ENCODE measurements around the gene FOXO3B. TPM values are rescaled to one million over a fixed set of nuclear protein-coding genes. Genes with fewer than 3 reads are reported as not detected.
"Not testable (repeated sequence)": the region's sequence is repeated elsewhere in the genome, so short reads cannot be mapped to it uniquely, and the experiment has no call there.

Gene FOXO3B
- total RNA-seq, 1 experiment from 2014 or later = 2.1 TPM

DNA sequence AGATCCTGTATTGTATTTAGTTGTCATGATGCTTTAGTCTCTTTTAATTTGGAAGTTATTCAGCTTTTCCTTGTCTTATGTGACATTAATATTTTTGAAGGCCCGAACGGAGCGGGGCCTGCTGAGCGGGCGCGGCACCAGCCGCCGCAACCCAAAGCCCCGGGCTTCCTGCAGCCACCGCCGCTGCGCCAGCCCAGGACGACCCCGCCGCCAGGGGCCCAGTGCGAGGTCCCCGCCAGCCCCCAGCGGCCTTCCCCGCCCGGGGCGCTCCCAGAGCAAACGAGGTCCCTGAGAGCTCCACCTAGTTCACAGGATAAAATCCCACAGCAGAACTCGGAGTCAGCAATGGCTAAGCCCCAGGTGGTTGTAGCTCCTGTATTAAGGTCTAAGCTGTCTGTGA lies 32.0 kb downstream of the FOXO3B start:
- not testable (repeated sequence) for DNase-seq (ENCODE audit: low spot score)

- not testable (repeated sequence) for DNase-seq (ENCODE audit: low spot score)
Observed at GRCh38 chr17:18644291-18644690, 37.8 kb downstream of the FOXO3B start, which contains the start of gene TBC1D28. Gene TBC1D28, minus strand, starts transcription at chr17:18644391. Its CDS starts 3,039 bp downstream, at chr17:18641352.

- not testable (repeated sequence) for DNase-seq (ENCODE audit: low spot score)
Observed at GRCh38 chr17:18643124-18643523, 39.0 kb downstream of the FOXO3B start.

GRCh38 chr17:18638357-18638756 lies 43.8 kb downstream of the FOXO3B start:
- not testable (repeated sequence) for DNase-seq (ENCODE audit: low spot score)

DNA sequence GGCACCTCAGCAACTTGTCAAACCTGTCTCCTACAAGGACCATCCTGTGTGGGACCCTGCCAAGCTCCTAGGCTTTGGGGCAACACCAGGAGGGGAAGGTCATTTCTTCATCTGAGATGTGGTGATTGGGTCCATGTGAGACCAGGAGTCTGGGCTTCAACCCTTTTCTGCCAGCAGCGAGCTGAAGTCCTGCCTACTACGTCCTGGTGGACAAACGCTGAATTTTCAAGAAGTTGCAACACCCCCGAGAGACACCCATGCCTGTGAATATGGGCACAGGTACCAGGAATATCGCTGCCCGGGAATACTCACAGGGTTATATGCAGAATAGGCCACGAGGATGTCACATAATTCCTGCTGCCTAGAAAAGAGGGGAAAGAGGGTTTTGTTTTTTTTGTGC lies 45.9 kb downstream of the FOXO3B start:
- DNase-seq (ENCODE audit: low spot score) = not testable (repeated sequence)

DNA sequence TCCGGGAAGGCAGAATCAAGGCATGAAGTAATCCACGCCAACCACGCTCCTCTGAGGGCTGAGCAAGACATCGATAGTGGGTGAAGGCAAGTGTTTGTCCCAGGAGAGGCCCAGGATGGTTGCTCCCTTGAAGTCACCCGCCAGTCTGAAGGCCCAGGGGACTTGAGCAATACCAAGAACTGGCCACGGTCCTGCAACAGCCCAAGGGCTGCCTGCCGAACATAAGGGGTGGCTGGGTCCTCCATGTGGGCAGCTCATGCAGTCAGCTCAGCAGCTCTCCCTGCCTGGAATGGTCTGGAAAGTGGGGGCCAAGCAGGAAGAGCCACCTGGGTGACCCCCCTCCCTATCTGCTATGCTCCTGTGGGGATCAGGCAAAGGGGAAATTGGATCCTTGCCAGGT lies 46.3 kb downstream of the FOXO3B start:
- DNase-seq (ENCODE audit: low spot score) = not testable (repeated sequence)

GRCh38 chr17:18634550-18635263 lies 47.4 kb downstream of the FOXO3B start:
- DNase-seq (ENCODE audit: low spot score) = not testable (repeated sequence)

Small RNA genes within 50 kb of the gene (small RNA-seq; reads per million reads assigned to genes)
- gene AC026271.2 (not detected), gene AC026271.4 (not detected)

Other genes with a start within 250 kb of the FOXO3B start
- gene LGALS9C, start 205.5 kb downstream of the FOXO3B start, total RNA-seq (2014; rRNA removed; shearing (Covaris generic)) = 0.10 TPM in 1 of 2 replicates, not detected in the other
- not detected in 2 replicates for gene TBC1D28, start 37.9 kb downstream of the FOXO3B start, total RNA-seq (2014; rRNA removed; shearing (Covaris generic))
- gene FBXW10, start 61.7 kb upstream of the FOXO3B start, total RNA-seq (2014; rRNA removed; shearing (Covaris generic)) = 0.05 TPM in 1 of 2 replicates, not detected in the other
- gene TVP23B, start 98.9 kb upstream of the FOXO3B start, total RNA-seq (2014; rRNA removed; shearing (Covaris generic)) = 15.9 and 30.9 TPM in 2 replicates
- gene PRPSAP2, start 175.8 kb upstream of the FOXO3B start, total RNA-seq (2014; rRNA removed; shearing (Covaris generic)) = 22.3 and 28.4 TPM in 2 replicates